GM12874 (cell line): Measurements from ENCODE around the gene SEC16A.

Experiments used
- TF ChIP-seq, protein P1 (sequence below): IDR thresholded peaks from 2 replicates; pipeline ENCODE4 v1.5.1; 2011; ENCODE audit warnings: low read depth, mild to moderate bottlenecking, control low read depth, low read length, moderate library complexity; ENCODE audit not compliant: insufficient read depth

SEC16A gene

DNA sequence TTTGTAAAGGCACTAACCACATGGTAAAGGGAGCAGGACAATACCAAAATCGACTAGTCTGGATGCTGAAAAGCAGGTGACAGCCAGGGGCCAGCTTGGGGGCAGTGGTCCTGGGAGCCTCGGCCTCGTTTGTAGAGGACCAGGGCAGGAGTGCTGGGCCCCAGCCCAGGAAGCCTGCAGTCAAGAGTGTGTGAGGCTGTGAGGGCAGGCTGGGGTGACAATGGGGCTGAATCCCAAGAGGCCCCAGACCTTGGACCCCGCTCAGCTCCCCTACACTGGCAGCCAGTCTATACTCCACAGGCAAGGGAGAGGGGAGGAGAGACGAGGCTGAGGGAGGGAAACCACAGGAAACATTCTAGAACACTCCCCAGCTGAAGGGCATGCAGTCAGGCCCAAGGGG, 40.6 kb downstream of the SEC16A start:
- TF ChIP-seq, protein P1, sequence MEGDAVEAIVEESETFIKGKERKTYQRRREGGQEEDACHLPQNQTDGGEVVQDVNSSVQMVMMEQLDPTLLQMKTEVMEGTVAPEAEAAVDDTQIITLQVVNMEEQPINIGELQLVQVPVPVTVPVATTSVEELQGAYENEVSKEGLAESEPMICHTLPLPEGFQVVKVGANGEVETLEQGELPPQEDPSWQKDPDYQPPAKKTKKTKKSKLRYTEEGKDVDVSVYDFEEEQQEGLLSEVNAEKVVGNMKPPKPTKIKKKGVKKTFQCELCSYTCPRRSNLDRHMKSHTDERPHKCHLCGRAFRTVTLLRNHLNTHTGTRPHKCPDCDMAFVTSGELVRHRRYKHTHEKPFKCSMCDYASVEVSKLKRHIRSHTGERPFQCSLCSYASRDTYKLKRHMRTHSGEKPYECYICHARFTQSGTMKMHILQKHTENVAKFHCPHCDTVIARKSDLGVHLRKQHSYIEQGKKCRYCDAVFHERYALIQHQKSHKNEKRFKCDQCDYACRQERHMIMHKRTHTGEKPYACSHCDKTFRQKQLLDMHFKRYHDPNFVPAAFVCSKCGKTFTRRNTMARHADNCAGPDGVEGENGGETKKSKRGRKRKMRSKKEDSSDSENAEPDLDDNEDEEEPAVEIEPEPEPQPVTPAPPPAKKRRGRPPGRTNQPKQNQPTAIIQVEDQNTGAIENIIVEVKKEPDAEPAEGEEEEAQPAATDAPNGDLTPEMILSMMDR = no peak

DNA sequence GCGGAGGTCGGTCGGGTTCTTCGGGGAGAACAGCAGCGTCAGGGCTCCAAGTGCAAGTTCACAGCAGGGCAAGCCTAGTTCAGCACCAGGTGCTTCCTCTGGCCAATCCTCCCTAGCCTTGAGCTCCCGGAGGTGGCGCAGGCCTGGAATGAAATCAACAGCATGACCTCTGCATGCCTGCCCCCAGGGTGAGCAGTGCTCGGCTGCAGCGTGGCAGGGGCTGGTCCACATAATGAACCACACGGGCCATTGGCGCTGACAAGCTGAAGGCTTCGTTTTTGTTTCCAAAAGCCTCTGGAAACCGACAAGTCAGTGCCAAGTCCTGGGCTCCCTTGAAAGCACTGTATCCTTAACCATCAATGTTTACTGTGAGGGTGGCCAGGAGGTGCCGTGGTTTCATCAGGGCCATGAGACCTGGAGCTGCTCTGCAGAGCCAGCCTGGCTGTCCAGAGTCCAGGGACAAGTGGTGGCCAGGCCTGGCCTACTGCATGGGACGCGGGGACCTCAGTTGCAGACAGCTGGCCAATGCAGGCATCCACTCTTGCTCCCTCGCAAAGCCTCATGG, 41.1 kb downstream of the SEC16A start:
- TF ChIP-seq, protein P1 = no peak

DNA sequence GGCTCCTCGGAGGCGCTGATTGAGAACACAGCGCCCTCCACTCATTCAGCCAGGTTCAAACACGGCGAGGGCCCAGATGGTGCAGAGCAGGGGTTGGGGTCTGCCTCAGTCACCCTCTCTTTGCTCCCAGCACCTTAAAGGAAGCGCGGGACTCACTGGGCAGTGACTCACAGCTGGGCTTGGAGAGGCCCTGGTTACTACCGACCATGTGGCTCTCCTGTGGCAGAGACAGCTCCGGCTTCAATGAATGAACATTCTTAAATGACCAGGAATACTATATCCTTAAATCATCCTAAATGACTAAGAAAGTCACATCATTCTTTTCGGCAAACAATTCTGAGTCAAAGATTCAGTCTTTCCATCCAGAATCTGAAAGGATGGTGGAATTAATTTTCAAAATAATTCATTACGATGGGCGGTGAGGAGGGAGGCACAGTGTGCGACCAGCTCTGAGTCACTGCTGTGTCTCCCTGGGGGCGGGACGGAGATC, 41.6 kb downstream of the SEC16A start:
- TF ChIP-seq, protein P1 = no peak

DNA sequence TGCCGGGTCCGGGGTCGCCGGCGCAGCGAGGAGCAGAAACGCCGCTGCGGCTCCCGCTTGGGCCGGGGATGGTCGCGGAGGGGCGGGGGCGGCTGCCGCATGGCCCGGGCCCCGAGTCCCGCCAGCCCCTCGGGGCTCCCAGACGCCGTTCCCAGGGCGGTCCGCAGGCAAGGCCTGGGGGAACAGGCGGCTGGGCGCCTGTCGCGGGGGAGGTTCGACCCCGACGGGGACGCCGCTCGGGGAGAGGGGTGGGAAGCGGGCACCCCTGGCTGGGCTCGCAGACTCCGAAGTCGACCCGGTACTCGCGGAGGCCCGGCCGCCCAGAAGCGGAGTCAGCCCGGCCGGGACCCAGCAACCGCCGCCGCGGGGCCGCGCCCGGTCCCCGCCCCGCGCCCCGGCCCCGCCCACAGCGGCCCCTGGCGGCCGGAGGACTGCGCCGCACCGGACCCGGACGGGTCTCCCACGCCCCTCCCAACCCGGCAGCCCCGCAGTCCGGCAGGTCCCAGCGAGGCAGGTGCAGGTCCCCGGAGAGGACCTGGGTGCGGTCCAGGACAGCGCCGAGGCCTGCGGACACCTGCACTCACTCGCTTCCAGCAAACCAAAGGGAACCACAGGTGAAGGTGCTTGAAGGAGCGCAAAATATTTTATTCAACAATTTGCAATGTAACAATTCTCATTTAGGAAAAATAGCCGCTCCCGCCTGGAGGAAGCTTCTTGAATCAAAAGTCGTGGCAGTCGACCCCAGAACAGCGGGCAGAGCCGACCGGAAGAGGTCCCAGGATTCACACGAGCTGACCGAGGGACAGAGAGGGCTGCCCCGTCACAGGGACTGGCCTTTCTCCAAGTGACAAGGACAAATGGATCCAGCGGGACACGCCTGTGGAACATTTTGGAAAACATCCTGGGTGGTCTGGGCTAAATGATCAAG, 43.1 kb downstream of the SEC16A start, which contains the start of gene INPP5E:
Gene INPP5E (minus strand): TSS at position 365 of the 928 bp plus-strand sequence. CDS start 426 bp downstream, outside the sequence.
- TF ChIP-seq, protein P1 = peak; percentile 80

DNA sequence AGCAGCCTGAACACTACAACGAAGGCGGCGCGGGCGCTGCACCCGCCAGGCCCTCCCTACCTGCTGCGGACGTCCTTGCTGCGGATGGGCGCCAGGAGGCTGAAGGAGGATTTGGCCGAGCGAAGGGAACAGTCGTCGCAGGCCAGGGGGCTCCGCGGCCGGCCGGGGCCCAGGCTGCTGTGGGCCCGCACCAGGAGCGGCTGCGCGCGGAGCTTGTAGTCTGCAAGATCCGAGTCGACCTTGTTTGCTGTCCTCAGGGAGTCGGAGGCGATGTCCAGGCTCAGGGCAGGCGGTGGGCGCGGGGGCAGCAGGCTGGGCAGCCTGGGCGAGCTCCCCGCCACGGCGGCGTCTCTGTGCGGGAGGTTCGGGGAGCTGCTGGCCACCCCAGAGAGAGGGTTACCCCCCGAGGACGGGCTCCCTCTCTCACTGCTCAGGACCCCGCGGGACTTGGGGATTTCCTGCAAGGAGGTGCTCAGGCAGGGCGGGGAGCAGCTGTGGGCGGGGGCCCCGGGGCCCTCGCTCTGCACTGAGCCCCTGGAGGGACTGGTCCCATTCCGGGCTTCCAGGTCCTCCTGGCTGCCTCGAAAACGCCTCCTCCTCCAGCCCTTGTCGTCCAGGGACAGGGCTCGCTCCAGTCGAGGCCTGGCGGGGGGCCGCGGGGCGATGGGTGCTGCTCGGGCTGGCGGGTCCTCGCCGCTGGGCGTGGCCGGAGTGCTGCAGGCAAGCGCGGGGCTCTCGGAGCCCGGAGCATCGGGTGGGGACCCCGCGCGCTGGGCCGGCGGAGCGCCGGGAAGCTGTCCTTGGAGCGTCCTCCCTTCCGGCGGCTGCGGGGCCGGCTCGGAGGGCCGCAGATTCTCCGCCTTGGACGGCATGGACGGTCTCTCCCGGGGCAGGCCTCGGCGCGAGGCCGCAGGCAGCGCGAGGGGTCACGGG, 44.0 kb downstream of the SEC16A start:
- TF ChIP-seq, protein P1 = no peak

DNA sequence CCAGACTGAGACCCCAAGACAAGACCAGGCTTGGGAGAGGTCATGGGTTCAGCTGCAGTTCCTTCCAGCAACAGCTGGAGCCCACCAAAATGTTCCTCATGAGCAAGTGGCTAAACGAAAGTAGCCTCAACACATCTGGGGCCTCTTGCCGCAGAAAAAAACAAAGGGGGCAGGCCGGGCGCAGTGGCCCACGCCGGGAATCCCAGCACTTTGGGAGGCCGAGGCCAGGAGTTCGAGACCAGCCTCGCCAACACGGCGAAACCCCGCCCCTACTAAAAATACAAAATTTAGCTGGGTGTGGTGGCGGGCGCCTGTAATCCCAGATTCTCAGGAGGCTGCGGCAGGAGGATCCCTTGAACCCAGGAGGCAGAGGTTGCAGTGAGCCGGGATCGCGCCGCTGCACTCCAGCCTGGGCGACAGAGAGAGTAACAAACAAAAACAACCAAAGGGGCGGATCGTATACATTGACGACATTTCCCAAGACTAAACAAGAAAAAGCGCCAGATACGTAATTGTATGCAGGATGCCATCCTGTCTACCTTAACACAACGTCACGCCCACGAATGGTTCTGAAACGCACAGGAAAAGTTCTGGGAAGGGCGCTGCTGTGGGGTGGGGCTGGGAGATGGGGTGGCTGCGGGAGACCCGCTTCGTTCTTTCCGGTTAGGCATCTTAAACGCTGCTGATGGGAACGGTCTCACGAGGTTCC, 44.8 kb downstream of the SEC16A start:
- TF ChIP-seq, protein P1 = no peak
